ENCODE data around the gene SHISA3.

Gene SHISA3

DNA sequence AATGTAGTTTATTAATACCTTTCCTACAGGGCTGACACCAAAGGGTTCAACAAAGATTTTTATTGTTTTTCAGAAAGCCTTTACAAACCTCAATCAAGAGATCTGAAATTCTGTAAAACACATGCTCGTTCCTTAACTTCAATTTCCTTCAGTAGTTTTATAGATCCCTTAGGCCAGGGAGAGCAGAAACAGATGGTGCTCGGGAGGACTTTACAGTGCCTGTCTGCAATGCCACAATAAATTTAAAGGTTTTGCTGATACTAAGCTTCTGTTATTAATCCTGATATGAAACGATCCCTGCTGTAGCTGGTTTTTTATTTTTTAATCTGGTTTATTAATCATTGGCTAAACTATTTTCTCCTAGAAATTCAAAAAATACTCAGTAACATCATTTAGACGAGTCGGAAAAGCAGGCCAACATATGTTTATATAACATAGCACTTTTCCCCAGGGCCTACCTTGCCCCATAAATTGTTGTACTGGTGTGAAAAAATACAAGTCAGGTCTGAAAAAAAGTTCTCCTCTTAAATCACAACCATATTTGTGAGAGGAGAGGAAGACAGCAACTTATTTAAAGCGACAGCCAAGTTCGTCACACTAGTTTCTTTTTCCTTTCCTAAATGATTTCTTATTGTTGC is 39.8 kb downstream of the SHISA3 start:
- H3K9me3 ChIP-seq (ENCODE audit: control insufficient read depth, low read length) = no peaks in the 10 kb centered on the region
- 91 to 94% methylated on average over 5 to 7 of the region's 7 CpGs for WGBS, 2 experiments
- H3K36me3 ChIP-seq (ENCODE audit: control insufficient read depth, insufficient read depth, low read length) = no peaks in the 10 kb centered on the region
- H3K27me3 ChIP-seq (ENCODE audit: control insufficient read depth, insufficient read depth, low read length, poor library complexity, severe bottlenecking) = no peaks in the 10 kb centered on the region
- H3K27ac ChIP-seq (ENCODE audit: insufficient read depth, low read depth, low read length, poor library complexity, severe bottlenecking) = no peak overlapping the region
- no peaks in the 10 kb centered on the region for H3K4me1 ChIP-seq (ENCODE audit: control insufficient read depth, insufficient read depth, low read length)
- H3K4me3 ChIP-seq (ENCODE audit: insufficient read depth, low read depth, low read length) = no peak overlapping the region

DNA sequence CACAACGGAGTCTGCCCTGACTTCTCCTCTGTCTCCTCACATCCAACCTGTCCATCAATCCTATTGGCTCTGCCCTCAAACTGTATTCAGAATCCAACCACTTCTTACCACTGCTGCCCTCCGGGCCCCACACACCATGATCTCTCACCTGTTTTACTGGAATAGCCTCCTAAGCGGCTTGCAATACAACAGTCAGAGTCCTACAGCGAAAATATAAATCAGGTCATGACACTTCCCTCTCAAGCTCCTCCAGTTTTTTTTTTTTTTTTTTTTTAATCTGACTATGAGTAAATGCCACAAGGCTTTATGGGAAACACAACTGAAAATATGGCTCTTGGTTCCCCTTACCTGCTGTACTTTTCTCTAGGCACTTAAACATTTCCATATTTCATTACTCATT is 42.8 kb downstream of the SHISA3 start:
- H3K4me1 ChIP-seq (ENCODE audit: control insufficient read depth, insufficient read depth, low read length) = no peaks in the 10 kb centered on the region

DNA sequence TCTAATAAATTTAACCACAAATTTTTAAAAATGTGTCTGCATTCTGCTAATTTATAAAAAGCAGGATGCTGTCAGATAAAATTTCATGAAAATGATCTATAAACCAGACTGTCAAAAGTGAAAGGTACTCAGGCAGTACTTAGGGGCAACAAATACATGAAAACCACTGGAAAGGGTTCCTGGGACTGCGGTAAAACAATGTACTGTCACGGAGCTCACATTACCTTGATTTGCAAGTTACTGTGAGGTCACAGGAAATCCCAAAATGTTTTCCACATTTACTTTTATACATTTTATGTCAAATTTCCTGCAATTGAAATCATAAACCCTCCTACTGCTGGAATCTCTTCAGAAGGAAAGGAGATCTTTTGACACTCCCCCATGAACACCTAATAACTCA is 45.3 kb downstream of the SHISA3 start:
- H3K9me3 ChIP-seq (ENCODE audit: control insufficient read depth, low read length) = no peaks in the 10 kb centered on the region
- H3K36me3 ChIP-seq (ENCODE audit: control insufficient read depth, insufficient read depth, low read length) = no peaks in the 10 kb centered on the region
- H3K4me1 ChIP-seq (ENCODE audit: control insufficient read depth, insufficient read depth, low read length) = no peaks in the 10 kb centered on the region
- no peaks in the 10 kb centered on the region for H3K27me3 ChIP-seq (ENCODE audit: control insufficient read depth, insufficient read depth, low read length, poor library complexity, severe bottlenecking)
- WGBS, 2 experiments = 92 to 96% methylated on average over 2 of the region's 2 CpGs
- no peak overlapping the region for H3K4me3 ChIP-seq (ENCODE audit: insufficient read depth, low read depth, low read length)
- H3K27ac ChIP-seq (ENCODE audit: insufficient read depth, low read depth, low read length, poor library complexity, severe bottlenecking) = no peak overlapping the region

More for the DNA sequence above, 42.8 kb downstream of the SHISA3 start:
- Histone ChIP-seq H3K9me3 (ENCODE audit: control insufficient read depth, low read length) (no peaks in the 10 kb centered on the region), H3K27ac (ENCODE audit: insufficient read depth, low read depth, low read length, poor library complexity, severe bottlenecking) (no peak overlapping the region), H3K27me3 (ENCODE audit: control insufficient read depth, insufficient read depth, low read length, poor library complexity, severe bottlenecking) (no peaks in the 10 kb centered on the region), H3K4me3 (ENCODE audit: insufficient read depth, low read depth, low read length) (no peak overlapping the region), H3K36me3 (ENCODE audit: control insufficient read depth, insufficient read depth, low read length) (no peaks in the 10 kb centered on the region)
- WGBS, 2 experiments = 95 to 97% methylated on average over 4 of the region's 4 CpGs

DNA sequence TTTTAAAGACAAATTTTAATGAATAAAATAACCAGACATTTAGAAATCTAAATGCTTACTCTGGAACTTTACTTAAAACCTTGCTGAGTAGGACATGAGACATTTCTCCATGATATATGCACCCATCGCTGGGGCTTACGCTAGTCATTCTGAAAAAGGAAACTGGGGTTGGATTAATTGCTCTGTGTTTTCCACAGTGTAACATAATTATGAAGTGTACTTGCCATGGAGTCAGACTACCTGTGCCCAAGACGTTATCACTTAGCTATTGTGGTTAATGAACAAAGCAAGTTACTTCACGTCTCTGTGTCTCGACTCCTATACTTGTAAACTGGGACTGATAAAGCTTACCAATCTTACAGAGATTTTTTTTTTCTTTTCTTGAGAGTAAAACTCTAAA is 47.8 kb downstream of the SHISA3 start:
- Histone ChIP-seq H3K4me1 (ENCODE audit: control insufficient read depth, insufficient read depth, low read length) (no peaks in the 10 kb centered on the region), H3K36me3 (ENCODE audit: control insufficient read depth, insufficient read depth, low read length) (no peaks in the 10 kb centered on the region), H3K27me3 (ENCODE audit: control insufficient read depth, insufficient read depth, low read length, poor library complexity, severe bottlenecking) (no peaks in the 10 kb centered on the region), H3K27ac (ENCODE audit: insufficient read depth, low read depth, low read length, poor library complexity, severe bottlenecking) (no peak overlapping the region), H3K9me3 (ENCODE audit: control insufficient read depth, low read length) (no peaks in the 10 kb centered on the region), H3K4me3 (ENCODE audit: insufficient read depth, low read depth, low read length) (no peak overlapping the region)
- WGBS, 2 experiments = 94 to 95% methylated on average over 5 of the region's 5 CpGs

DNA sequence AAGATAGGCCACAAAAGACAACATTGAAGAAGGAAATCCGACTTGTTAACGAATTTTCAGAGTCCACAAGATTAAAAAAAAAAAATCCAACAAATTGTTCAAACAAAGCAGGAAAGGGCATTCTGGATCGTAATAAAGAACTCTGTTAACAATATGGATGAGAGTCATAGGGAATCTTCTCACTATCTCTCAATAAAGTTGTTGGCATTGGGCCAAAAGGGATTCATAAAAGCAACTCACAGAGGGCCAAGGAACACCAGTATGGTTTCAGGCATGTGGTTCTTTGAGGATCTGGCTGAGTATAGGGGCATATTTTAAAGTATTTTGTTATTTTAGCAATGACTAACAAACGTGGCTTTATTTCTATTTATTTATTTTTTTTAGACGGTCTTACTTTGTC is 49.5 kb downstream of the SHISA3 start:
- no peaks in the 10 kb centered on the region for H3K36me3 ChIP-seq (ENCODE audit: control insufficient read depth, insufficient read depth, low read length)
- no peaks in the 10 kb centered on the region for H3K9me3 ChIP-seq (ENCODE audit: control insufficient read depth, low read length)
- H3K4me1 ChIP-seq (ENCODE audit: control insufficient read depth, insufficient read depth, low read length) = no peaks in the 10 kb centered on the region
- H3K27ac ChIP-seq (ENCODE audit: insufficient read depth, low read depth, low read length, poor library complexity, severe bottlenecking) = no peak overlapping the region
- no peaks in the 10 kb centered on the region for H3K27me3 ChIP-seq (ENCODE audit: control insufficient read depth, insufficient read depth, low read length, poor library complexity, severe bottlenecking)
- H3K4me3 ChIP-seq (ENCODE audit: insufficient read depth, low read depth, low read length) = no peak overlapping the region
- WGBS, 2 experiments = 74 to 77% methylated on average over 5 of the region's 5 CpGs
